Choroid plexus epithelial cell (primary cell): Measurements from ENCODE around the gene EBNA1BP2.
"Not testable (repeated sequence)": the region's sequence is repeated elsewhere in the genome, so short reads cannot be mapped to it uniquely, and the experiment has no call there.

ENCODE experiments used
- DNase-seq: peaks from one replicate; pipeline ENCODE4 v3.0.0-alpha.2; 2010; ENCODE audit warnings: low read depth
- H3K4me3 ChIP-seq: 2 replicates; pipeline ENCODE4 v1.5.1; 2011; ENCODE audit warnings: low read depth, mild to moderate bottlenecking, control low read depth, low read length, moderate library complexity
- CTCF ChIP-seq: conservative IDR thresholded peaks from 2 replicates; pipeline ENCODE4 v1.5.1; 2011; ENCODE audit warnings: low read depth, mild to moderate bottlenecking, control low read depth, inconsistent platforms, low read length, moderate library complexity

EBNA1BP2 gene

DNA sequence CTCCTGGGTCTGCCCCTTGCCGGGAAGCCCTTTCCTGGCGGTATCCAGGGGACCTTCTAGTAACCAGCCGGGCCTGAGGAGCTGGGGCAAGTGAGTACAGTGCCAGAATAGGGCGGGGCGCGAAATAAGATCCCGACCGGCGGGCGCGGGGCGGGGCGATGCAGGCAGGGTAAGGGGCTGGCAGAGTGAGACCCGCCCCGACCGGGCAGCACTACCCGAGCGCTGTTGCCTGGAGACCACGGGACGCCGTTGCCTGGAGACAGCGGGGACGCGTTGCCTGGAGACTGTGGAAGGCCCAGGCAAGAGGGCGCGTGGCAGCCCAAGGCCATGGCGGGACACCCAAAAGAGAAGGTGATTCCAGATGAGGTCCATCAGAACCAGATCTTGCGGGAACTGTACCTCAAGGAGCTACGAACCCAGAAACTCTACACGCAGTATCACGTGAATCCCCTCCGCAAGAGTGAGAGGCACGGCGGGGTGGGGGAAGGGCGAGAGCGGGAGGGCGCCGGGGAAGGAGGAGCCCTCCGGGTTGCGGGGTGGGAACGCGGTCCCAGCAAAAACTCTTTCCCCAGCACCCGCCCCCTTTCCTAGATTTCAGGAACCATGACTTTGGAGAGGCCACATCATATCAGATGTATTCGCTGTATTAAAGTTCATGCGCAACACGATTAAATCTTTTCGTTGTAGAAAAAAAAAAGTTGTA, 24.3 kb downstream of the EBNA1BP2 start:
- no peak for TF ChIP-seq CTCF
- DNase-seq: peak; percentile 67
- peak overlapping the region; percentile 64 for H3K4me3 ChIP-seq

GRCh38 chr1:43144237-43144636, 27.9 kb downstream of the EBNA1BP2 start:
- peak; percentile 18 for DNase-seq
- no peak overlapping the region for H3K4me3 ChIP-seq
- TF ChIP-seq CTCF: no peak

GRCh38 chr1:43143441-43143888, 28.6 kb downstream of the EBNA1BP2 start:
- no peak overlapping the region for H3K4me3 ChIP-seq
- DNase-seq: peak; percentile 20
- TF ChIP-seq CTCF: peak; percentile 43

- no peak overlapping the region for H3K4me3 ChIP-seq
- no peak for TF ChIP-seq CTCF
- DNase-seq: no peak
Observed at GRCh38 chr1:43140583-43140982, 31.5 kb downstream of the EBNA1BP2 start.

- H3K4me3 ChIP-seq: no peak overlapping the region
- DNase-seq: no peak
- TF ChIP-seq CTCF: no peak
Observed at GRCh38 chr1:43140010-43140409, 32.1 kb downstream of the EBNA1BP2 start.

DNA sequence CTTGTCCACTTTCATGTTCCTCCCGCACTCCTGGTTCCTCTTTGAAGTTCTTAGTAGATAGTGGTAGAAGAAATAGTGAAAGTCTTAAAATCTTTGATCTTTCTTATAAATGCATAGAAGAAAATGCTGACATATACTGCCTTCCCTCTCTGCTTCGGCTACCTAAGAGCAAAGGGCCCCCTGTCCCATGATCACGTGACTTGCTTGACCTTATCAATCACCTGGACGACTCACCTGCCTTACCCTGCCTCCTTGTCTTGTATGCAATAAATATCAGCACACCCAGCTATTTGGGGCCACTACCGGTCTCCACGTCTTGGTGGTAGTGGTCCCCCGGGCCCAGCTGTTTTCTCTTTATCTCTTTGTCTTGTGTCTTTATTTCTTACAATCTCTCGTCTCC, 32.8 kb downstream of the EBNA1BP2 start:
- H3K4me3 ChIP-seq, DNase-seq: not testable (repeated sequence)

DNA sequence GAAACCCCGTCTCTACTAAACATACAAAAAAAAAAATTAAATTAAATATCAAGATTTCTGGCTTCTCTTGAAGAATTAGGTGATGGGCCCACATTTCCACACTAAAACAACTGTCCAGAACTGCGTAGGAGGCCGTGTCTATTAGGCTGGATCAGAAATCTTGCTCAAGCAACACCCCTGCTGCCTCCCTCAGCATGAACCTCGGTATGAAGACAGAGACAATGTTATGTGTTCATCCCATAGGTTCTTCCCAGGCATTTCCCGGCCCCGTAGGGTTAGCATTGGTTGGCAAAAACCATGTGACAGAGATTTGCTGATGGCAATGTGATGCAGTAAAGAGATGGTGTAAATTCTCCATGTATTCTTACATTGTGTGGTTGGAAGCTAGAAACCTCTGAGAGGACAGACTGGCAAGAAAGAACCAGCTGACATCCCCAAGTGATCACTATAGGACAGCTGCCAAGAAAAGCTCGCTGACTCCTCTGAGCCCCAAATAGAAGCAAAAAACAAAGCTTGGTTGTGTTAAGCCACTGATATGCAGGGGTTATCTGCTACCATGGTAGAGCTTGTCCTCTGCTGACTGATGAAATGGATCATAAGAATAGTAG, 34.5 kb downstream of the EBNA1BP2 start:
- H3K4me3 ChIP-seq: no peak overlapping the region
- no peak for TF ChIP-seq CTCF
- DNase-seq: peak; percentile 23
